GM21723 (cell line): Measurements from ENCODE around the gene AGR2.

Experiments
- ATAC-seq: cut with Tn5 transposase; IDR thresholded peaks from one replicate; pipeline ENCODE4 v1.9.1; 2021; ENCODE audit warnings: mild to moderate bottlenecking, moderate library complexity; ENCODE audit not compliant: unreplicated experiment

Gene AGR2

DNA sequence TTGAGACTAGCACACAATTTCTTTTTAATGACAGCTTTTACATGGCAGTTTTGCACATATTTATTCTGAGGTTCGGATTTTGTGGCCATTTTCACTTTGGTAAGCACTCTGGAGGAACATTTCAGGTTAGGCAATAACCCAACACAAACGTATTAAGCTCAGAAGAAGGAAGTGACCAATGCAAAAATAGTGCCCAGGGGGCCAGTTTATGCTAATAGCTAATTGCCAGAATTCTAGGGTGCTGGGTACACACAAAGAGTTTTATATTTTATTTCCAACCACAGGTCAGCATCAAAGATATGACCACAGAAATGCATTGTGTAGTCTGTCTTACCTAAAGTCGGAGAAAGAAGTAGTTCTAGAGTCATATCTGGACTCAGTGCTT lies 8.4 kb upstream of the AGR2 start:
- no peak for ATAC-seq

DNA sequence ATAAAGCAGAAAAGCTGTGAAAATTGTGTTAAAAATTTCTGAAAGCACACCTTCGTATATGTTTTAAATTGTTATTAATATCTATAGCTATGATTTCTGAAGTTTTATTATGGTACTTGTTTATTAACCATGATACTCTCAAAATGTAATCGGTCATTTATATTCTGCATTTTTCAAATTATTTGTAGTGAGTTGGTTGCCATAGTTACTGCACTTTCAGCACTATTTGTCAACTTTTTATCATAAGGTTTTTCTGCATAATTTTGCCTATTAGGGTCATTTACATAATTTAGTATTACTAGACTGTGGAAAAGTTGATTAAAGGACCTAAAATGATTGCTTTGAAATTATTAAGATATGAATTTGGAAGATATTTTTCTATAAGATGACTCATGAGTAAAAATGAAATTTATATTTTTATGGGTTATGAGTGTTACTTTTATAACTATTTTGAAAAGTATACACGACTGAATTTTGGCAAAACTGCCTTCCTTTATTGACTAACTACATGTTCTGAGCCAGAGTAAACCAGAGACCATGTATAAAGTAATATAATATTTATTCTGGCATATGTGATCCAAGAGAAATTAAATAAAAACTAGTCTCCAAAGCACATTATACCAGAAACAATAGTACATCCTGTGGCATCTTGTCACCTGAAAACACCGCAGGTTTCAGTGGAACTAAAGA lies 7.9 kb upstream of the AGR2 start:
- no peak for ATAC-seq

- no peak for ATAC-seq
Measured at GRCh38 chr7:16811551-16811950, 6.8 kb upstream of the AGR2 start.

DNA sequence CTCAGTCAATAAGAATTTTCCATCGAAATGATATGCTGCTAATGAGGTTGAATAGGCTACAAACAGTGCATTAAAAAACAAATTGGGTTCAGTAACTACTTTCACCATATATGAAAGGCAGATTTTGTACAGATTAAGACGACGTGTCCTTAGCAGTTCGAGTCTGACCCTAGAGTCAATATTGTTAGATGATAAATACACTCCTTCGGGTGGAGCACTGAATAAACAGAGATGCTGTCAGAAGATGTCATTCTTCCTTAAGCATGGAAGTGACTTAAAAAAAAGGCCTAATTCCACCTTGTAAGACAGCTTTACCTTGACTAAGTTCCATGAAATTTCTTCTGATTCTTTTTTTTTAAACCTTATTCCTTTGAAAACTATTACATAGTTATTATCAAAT lies 5.8 kb upstream of the AGR2 start:
- ATAC-seq, result no peak

- ATAC-seq, result no peak
Measured at GRCh38 chr7:16810112-16810511, 5.3 kb upstream of the AGR2 start.

GRCh38 chr7:16805441-16805840 lies 642 bp upstream of the AGR2 start:
- ATAC-seq, result no peak

DNA sequence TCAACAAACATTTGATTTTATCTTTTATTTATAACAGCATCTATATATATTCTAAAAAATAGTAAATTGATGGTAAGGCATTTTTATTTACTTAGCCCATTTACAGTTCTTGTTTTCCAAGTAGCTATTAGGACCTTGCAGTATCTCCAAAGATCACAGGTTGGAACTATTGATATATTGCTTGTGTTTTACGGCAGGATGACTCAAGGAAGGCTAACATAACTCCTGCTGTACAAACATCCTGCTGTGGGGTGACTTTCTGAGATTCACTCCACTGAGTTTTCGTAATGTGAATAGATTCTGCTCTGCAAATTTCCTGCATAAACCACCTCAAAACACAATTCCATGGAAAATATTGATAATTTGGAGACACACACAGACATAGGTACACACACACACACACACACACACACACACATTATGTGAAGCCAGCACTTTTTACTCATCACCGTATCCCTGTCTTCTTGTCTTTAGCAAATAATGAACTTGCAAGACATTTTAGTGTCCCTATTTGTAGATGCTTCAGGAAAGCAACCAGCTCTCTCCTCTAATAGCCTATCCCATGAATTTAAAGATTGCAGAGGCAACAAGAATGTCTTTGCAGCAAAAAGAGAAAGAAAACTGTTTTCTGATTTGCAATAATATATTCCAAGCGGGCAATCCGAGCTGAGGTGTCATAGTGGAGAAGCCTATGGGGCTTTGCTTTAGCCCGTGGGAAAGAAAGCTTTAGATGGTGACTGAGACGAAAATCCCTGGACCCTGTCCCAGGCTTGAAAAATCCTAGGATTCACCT lies 722 bp downstream of the AGR2 start:
- no peak for ATAC-seq

GRCh38 chr7:16803125-16803524 lies 1.7 kb downstream of the AGR2 start:
- no peak for ATAC-seq

- ATAC-seq, result peak; percentile 15
Measured at GRCh38 chr7:16801579-16801978, 3.2 kb downstream of the AGR2 start.

DNA sequence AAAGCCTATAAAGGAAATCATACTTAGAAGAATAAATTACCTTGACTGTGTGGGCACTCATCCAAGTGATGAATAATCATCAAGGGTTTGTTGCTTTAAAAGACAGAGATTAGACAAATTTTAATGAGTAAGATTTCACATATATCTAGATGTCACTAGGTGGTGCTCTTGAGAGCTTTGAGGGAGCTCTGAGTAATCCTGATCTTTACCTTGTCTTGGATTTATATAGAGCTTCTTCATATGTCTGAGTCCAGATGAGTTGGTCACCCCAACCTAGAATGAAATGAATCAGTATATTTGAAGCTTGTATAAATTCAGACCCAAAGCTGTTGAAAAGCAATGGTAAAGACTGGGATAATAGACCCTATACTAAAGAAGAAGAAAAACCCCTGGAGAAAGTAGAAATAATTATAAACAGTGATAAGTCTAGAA lies 3.7 kb downstream of the AGR2 start:
- ATAC-seq, result peak; percentile 79

GRCh38 chr7:16795624-16796023 lies 9.2 kb downstream of the AGR2 start:
- ATAC-seq, result no peak

- no peak for ATAC-seq
Measured at GRCh38 chr7:16794986-16795385, 9.8 kb downstream of the AGR2 start.

GRCh38 chr7:16791905-16792698 lies 12.7 kb downstream of the AGR2 start:
- no peak for ATAC-seq

- ATAC-seq, result no peak
Measured at GRCh38 chr7:16791071-16791470, 13.7 kb downstream of the AGR2 start.

- ATAC-seq, result no peak
Measured at GRCh38 chr7:16787127-16787526, 17.7 kb downstream of the AGR2 start.

GRCh38 chr7:16786257-16786656 lies 18.5 kb downstream of the AGR2 start:
- no peak for ATAC-seq

GRCh38 chr7:16785846-16786245 lies 19.0 kb downstream of the AGR2 start:
- ATAC-seq, result no peak

- no peak for ATAC-seq
Measured at GRCh38 chr7:16785321-16785720, 19.5 kb downstream of the AGR2 start.

DNA sequence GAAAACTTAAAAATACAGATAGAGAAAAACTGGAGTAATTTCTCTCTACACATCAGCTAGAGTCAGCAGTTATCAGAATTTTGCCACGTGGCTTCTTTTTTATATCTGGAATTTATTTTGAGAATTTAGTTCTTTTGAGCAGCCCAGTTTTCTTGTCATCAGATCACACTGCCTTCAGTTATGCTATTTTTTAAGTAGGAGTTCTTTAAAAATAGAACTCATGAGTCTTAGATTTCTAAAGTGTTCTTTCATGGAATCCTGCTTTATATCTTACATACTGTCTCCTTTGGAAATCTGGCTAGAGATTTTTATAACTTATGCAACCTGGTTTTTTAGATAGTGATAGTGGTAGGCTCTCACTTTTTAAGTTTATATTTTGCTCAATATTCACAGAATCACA lies 24.2 kb downstream of the AGR2 start:
- ATAC-seq, result no peak

GRCh38 chr7:16779051-16779450 lies 25.7 kb downstream of the AGR2 start:
- ATAC-seq, result no peak

GRCh38 chr7:16778476-16778875 lies 26.3 kb downstream of the AGR2 start:
- ATAC-seq, result no peak

- ATAC-seq, result no peak
Measured at GRCh38 chr7:16776053-16776452, 28.7 kb downstream of the AGR2 start.
